ENCODE results near the gene TAGLN2.

DNA sequence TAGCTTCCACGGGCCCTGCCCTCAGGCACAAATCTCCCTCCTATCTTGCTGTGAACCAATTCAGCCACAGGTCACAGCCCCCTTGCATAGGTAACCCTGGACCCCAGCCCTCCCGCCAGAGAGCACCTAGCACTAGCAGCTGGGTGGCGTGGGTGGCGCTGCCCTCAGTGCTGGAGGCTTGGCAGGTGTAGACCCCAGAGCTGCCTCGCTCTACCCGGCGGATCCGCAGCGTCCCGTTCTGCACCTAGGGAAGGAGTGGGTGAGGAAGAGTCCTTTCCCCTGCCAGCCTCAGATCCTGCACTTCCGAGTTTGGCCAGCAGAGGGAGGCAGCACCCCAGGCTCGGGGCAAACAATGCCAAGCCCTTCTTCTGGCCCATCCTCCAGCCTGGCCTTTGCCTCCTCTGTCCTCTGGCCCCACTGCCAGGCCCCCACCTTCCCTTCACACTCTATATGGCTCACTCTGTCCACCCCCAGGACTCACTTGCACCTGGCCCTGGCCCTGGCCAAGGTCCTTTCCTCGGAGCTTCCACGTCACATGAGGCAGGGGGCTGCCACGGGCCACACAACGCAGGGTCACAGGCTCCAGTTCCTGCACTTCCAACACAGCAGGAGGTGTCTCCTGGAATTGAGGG, 11.1 kb upstream of the TAGLN2 start:
- TF ChIP-seq CREB1 (CRISPR knock-in tag; IDR thresholded peaks at IDR 0.05) (no peak), SP1 (CRISPR knock-in tag; conservative IDR thresholded peaks at IDR 0.05) (no peak; the same call in 1 of the 2 replicates), ZNF423 (CRISPR knock-in tag; IDR thresholded peaks at IDR 0.05) (no peak), RORB (CRISPR knock-in tag; IDR thresholded peaks at IDR 0.05) (no peak), ZBTB21 (CRISPR knock-in tag; IDR thresholded peaks at IDR 0.05; ENCODE audit: borderline replicate concordance) (no peak), ZNF232 (CRISPR knock-in tag; IDR thresholded peaks at IDR 0.05) (0 out of 2 replicates have a peak, but pooled peaks have one; percentile 21), ELF4 (CRISPR knock-in tag; IDR thresholded peaks at IDR 0.05; ENCODE audit: low read depth) (no peak)
- TF ChIP-seq, protein P1, sequence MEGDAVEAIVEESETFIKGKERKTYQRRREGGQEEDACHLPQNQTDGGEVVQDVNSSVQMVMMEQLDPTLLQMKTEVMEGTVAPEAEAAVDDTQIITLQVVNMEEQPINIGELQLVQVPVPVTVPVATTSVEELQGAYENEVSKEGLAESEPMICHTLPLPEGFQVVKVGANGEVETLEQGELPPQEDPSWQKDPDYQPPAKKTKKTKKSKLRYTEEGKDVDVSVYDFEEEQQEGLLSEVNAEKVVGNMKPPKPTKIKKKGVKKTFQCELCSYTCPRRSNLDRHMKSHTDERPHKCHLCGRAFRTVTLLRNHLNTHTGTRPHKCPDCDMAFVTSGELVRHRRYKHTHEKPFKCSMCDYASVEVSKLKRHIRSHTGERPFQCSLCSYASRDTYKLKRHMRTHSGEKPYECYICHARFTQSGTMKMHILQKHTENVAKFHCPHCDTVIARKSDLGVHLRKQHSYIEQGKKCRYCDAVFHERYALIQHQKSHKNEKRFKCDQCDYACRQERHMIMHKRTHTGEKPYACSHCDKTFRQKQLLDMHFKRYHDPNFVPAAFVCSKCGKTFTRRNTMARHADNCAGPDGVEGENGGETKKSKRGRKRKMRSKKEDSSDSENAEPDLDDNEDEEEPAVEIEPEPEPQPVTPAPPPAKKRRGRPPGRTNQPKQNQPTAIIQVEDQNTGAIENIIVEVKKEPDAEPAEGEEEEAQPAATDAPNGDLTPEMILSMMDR (IDR thresholded peaks at IDR 0.05): peak; percentile 97
- TF ChIP-seq, protein P2, sequence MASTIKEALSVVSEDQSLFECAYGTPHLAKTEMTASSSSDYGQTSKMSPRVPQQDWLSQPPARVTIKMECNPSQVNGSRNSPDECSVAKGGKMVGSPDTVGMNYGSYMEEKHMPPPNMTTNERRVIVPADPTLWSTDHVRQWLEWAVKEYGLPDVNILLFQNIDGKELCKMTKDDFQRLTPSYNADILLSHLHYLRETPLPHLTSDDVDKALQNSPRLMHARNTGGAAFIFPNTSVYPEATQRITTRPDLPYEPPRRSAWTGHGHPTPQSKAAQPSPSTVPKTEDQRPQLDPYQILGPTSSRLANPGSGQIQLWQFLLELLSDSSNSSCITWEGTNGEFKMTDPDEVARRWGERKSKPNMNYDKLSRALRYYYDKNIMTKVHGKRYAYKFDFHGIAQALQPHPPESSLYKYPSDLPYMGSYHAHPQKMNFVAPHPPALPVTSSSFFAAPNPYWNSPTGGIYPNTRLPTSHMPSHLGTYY (CRISPR knock-in tag; IDR thresholded peaks at IDR 0.05): no peak
- TF ChIP-seq, protein P3, sequence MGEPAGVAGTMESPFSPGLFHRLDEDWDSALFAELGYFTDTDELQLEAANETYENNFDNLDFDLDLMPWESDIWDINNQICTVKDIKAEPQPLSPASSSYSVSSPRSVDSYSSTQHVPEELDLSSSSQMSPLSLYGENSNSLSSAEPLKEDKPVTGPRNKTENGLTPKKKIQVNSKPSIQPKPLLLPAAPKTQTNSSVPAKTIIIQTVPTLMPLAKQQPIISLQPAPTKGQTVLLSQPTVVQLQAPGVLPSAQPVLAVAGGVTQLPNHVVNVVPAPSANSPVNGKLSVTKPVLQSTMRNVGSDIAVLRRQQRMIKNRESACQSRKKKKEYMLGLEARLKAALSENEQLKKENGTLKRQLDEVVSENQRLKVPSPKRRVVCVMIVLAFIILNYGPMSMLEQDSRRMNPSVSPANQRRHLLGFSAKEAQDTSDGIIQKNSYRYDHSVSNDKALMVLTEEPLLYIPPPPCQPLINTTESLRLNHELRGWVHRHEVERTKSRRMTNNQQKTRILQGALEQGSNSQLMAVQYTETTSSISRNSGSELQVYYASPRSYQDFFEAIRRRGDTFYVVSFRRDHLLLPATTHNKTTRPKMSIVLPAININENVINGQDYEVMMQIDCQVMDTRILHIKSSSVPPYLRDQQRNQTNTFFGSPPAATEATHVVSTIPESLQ (CRISPR knock-in tag; IDR thresholded peaks at IDR 0.05): no peak
- TF ChIP-seq, protein P4, sequence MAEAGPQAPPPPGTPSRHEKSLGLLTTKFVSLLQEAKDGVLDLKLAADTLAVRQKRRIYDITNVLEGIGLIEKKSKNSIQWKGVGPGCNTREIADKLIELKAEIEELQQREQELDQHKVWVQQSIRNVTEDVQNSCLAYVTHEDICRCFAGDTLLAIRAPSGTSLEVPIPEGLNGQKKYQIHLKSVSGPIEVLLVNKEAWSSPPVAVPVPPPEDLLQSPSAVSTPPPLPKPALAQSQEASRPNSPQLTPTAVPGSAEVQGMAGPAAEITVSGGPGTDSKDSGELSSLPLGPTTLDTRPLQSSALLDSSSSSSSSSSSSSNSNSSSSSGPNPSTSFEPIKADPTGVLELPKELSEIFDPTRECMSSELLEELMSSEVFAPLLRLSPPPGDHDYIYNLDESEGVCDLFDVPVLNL (CRISPR knock-in tag; IDR thresholded peaks at IDR 0.05; ENCODE audit: borderline replicate concordance, low read depth): no peak
